HG03469 (cell line): Measurements from ENCODE around the gene CEACAM18.
"Not testable (repeated sequence)": the region's sequence is repeated elsewhere in the genome, so short reads cannot be mapped to it uniquely, and the experiment has no call there.

ENCODE experiments used
- ATAC-seq: cut with Tn5 transposase; IDR thresholded peaks from one replicate; pipeline ENCODE4 v1.9.1; 2021; ENCODE audit warnings: mild to moderate bottlenecking, moderate library complexity, moderate number of reproducible peaks; ENCODE audit not compliant: unreplicated experiment

Gene CEACAM18

DNA sequence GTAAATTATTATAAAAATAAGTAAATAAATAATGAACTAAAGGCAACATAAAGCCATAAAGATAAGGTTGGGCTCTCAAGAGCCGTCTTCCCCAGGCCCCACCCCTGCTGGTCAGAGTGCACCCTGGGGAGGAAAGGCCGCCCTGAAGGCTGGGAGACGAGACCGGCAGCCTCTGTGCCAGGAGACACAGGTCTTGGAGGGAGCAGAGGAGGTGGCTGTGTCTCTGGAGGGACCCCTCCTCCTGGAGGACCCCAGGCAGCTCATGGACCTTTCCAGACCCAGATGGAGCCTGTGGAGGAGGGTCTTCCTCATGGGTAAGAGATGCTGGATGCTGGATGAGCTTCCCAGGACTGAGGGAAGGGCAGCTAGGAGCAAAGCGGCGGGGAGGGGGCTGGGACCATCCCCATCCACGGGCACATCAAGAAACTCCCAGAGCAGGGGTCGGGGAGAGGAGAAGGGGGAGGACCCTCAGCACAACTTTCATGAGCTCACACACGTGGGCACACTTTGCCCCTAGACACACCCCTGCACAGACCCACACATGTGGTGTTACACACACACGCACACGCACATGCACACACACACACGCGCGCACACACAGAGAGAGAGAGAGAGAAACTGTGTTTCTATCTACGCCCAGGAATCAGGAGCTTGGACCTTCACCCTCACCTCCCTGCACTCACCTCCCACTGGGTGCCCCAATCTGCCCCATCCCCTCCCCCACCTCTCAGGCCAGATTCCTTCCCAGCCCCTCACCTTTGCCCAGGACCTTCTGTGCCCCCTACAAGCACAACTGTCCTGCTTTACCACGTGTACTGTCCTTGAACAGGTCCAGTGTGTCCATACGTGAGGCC is at the start of gene CEACAM18:
TSS of gene CEACAM18 (plus strand) at position 159 of the 854 bp plus-strand sequence.
- no peak for ATAC-seq

DNA sequence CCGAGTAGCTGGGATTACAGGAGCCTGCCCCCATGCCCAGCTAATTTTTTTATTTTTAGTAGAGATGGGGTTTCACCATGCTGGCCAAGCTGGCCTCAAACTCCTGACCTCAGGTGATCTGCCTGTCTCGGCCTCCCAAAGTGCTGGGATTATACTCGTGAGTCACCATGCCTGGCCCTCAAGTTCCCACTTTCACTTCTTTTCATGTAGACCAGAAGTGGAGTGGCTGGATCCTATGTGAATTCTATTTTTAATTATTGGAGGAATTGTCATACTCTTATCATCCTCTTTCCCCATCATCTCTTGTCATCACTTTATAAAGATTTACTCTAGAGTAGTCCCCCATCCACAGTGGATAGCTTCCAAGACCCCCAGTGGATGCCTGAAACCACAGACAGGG is 48.1 kb upstream of the CEACAM18 start:
- ATAC-seq, result no peak

DNA sequence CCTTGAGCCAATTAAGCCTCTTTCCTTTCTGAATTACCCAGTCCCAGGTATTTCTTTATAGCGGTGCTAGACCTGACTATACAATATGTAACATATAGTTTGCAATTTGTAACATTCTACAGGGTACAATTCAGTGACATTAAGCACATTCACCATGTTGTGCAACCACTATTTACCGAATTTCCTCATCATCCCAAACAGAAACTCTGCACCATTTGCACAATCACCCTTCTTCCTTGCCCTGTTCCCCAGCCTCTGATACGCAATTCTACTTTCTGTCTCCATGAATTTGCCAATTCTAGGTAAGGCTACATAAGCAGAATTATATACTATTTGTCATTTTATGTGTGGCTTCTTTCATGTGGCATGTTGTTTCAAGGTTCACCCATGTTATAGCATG is 47.2 kb upstream of the CEACAM18 start:
- no peak for ATAC-seq

DNA sequence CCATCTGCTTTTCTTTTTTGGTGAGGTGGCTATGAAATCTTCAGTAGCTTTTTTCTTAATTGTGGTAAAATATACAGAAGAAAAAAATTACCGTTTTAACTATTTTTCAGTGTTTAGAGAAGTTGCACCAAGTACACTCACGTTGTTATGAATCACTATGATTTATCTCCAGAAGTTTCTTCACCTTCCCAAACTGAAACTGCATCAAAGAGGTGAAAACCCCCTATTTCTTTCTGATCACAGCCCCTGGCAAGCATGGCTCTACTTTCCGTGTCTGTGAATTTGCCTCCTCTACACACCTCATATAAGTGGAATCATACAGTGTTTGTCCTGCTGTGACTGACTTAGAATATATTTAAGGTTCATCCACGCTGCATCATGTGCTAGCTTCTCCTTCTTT is 45.3 kb upstream of the CEACAM18 start:
- no peak for ATAC-seq

DNA sequence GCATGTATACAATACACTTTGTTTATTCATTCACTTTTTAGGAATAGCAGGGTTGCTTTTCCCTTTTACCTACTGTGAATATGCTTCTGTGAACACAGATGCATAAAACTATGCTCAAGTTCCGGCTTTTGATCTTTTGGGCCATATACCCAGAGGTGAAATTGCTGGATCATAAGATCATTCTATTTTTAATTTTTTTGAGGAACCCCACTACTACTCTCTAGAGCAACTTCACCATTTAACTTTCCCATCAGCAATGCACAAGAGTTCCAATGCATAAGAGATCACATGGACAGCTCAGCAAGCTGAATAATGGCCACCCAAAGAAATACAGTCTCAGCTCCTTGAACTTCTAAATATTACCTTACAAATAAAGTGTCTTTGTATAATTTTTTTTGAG is 43.9 kb upstream of the CEACAM18 start:
- ATAC-seq, result no peak

DNA sequence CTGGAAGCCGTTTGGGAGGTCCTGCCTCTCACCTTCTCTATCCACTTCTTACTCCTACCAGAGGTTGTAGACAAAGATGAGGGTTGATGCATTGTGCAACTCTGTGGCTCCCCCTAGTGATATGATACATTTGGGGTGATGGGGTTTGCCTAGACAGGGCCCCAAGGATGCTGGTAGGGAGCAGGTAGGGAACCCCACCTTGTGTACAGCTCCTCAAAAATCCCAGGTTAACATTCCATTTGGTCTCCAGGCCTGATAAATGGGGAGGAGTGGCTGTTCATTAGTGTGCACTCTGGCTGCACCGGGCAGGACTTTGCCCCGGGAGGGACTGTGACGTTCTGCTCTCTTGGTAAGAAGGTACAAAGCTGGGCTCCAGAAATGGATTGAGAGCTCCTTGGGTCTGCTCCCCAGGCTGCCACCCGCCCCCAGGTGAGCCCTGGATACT is 39.3 kb upstream of the CEACAM18 start:
- no peak for ATAC-seq

DNA sequence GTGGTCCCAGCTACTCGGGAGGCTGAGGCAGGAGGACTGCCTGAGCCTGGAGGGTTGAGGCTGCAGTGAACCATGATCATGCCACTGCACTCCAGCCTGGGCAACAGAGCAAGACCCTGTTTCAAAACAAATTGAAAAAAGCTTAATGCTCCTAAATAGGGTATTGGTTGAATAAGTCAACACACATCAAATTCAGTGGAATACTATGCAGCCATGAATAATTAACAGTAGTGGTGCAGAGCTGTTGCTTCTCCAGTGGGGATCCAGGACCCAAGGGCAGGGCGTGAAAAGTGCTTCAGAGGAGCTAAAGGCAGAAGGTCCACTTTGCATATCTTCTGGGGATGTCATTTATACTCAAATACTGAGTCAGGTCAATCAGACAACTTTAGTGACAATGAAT is 38.3 kb upstream of the CEACAM18 start:
- no peak for ATAC-seq

DNA sequence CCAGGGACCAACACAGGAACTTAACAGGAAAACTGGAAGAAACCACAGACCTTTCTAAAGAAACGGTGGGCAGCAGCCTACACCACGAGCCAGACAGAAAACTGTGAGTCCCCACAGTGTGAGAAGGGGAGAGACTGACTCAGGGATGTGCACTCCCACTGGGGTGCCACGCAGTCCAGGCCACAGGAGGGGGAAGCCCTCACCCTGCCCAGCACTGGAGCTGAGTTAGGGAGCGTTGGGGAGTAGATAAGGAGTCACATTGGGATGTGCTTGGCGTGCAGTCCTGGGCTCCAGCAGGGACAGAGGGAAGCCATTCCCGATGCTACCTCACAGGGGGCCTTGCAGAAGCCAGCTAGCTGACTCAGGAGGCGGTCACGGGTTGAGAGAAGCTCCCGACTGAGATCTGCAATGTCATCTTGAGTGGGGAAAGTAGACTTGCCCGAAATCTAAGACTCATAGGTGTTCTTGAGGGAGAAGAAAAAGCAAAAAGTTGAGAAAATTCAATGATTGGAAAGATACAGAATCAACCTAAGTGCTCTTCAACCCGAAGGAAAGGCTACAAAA is 37.4 kb upstream of the CEACAM18 start:
- ATAC-seq, result no peak

DNA sequence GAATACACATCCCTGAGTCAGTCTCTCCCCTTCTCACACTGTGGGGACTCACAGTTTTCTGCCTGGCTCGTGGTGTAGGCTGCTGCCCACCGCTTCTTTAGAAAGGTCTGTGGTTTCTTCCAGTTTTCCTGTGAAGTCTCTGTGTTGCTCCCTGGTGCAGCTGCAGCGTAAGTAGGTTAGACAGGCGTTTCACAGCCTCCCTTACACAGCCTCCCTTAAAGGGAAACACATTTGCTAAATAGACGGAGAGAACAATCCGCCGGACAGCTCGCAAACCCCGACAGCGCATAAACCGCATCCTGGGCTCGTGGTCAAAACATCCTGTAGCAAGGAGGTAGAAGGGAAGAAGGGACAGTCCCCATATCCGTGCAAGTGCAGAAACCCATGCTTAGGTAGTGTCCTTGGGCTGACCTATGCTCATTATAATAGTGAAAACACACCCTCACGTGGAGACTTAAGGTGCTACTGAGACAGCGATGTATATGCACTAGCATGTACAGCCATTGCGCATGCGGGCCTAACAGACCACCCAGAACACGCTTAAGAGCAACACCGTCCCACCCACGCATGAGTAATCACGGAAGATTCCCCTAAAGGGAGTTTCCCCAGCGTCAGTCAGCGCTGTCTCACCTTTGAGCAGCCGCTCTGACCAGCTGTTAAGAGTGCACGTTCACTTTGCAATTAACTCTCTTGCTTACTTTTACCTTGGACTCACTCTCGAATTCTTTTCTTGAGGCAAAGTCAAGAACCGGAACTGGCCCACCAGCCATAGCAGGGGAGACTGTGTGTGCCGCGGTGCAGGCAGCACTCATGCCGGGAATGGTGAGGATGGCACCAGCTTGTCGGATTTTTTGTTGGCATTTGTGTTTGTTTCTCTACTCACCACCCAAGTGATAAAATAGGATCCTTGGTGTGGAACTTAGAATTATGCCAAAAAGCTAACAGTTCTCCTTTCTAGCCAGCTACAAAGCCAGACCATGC is 36.6 kb upstream of the CEACAM18 start:
- ATAC-seq, result peak; percentile 76

DNA sequence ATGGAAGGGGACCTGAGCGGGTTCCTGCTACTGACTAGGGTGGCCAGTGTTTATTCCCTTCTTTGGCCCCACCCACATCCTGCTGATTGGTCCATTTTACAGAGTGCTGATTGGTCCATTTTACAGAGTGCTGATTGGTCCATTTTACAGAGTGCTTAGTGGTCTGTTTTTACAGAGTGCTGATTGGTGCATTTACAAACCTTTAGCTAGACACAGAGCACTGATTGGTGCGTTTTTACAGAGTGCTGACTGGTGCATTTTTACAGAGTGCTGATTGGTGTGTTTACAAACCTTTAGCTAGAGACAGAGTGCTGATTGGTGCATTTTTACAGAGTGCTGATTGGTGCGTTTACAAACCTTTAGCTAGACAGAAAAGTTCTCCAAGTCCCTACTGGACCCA is 30.8 kb upstream of the CEACAM18 start:
- ATAC-seq, result not testable (repeated sequence)

DNA sequence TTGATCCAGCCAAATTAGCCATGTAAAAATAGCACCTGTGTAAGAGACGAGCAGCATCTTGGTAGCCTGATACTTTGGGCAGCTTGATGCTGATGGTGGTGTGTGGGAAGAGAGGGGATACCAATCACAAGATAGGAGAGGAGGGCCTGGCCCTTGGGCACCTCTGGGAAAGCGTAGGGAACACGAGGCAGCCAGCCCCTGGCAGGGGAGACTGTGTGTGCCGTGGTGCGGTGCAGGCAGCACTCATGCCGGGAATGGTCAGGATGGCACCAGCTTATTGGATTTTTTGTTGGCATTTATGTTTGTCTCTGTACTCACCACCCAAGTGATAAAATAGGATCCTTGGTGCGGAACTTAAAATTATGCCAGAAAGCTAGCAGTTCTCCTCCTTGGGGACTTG is 30.3 kb upstream of the CEACAM18 start:
- no peak for ATAC-seq

DNA sequence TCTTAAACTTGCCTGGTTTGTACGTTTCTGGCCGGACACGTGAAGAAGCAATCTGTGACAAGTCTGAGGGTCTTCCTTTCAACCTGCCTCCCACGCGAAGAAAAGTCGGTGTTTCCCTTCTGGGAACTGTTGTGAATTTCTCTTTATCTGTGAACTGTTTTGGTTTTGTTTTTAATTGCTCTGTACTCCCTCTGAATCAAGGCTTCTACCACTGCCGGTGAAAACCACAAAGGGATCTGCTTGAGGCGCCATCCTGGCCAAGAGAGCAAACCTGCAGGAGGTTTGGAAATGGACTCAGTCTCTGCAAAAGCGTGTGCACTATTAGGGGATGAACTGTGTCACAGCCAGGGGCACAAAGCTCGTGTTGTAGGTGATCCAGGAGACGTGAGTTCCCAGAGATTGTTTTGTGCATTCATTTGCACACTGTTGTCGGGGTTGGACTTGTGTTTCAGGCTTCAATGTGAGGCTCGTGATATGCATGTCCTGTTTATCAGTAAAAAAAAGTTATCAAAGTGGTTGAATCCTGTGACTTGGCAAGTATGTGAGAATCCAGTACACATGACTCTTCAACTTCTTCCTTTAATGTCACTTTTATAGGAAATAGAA is 29.8 kb upstream of the CEACAM18 start:
- ATAC-seq, result no peak

DNA sequence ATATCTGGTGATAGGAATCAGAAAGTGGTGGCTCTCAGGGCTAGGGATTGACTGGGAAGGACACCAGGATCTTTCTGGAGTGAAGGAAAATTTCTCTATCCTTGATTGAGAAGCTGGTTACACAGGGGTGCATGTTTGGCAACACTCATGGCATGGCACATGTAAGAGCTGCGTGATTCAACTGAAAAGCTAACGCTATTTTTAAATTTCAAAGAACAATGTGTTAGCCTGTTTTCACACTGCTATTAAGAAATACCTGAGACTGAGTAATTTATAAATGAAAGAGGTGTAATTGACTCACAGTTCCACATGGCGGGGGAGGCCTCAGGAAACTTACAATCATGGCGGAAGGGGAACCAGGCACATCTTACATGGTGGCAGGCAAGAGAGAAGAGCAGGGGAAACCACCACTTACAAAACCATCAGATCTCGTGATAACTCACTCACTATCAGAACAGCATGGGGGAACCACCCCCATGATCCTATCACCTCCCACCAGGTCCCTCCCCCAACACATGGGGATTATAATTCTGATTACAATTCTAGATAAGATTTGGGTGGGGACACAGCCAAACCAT is 27.5 kb upstream of the CEACAM18 start:
- ATAC-seq, result no peak

DNA sequence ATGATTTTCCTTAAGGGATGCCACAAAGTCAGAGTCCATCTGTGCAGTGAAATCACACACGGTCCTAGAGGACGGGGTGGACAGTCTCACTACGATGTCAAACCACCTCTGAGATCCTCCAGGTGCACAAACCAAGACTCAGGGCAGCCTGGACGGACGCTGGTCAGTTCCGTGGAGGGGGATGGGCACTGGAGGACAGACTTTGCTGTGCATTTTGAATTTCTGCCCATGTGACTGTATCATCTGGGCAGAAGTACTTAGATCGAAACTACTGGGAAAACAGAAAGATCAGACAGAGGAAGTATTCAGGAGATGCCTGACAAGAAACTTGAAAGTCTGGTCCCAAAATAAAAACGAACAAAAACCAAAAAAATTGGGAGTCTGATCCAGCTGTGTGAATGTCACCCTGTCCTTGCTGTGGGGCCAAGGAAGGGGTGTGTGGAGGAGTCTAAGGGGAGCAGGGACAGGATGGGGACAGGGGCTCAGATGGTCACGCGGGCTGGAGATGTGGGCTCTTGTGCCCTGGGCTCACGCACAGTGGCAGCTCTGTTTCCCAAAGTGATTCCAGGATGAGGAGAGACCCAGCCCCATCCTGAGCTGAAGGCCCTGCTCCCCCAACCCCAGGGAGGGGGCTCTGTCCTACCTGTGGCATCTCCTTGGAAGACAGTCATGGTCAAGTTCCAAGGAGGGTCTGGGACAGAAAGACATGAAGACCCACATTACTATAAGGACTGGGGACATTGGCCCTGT is 21.6 kb upstream of the CEACAM18 start:
- ATAC-seq, result no peak

DNA sequence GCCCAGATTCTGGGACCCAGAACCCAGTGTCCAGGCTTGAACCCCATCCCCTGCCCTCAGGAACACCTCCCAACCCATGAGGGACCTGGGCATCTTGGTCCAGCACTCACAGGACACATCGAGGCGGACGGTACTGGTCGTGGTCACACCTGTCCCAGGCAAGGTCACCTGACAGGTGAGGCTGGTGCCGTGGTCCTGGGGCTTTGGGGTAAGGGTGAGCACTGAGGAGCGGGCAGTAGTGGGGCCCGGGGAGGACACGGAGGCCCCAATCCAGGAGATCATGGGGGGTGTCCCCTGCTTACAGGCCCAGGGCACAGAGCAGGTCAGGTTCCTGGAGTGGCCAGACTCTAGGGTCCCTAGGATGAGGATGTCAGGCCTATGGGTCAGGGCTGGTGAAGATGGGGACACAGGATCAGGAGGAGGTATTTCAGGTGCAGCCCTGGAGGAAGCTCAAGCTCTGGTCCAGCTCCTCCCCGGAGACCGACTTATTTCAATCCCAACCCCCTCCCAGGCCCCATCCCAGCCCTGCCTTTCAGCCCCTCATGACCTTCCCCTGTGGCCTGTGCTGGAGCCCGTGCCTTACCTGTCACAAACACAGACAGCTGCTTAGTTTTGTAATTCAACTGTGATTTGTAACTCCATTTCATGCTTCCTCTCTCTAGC is 20.9 kb upstream of the CEACAM18 start:
- no peak for ATAC-seq

DNA sequence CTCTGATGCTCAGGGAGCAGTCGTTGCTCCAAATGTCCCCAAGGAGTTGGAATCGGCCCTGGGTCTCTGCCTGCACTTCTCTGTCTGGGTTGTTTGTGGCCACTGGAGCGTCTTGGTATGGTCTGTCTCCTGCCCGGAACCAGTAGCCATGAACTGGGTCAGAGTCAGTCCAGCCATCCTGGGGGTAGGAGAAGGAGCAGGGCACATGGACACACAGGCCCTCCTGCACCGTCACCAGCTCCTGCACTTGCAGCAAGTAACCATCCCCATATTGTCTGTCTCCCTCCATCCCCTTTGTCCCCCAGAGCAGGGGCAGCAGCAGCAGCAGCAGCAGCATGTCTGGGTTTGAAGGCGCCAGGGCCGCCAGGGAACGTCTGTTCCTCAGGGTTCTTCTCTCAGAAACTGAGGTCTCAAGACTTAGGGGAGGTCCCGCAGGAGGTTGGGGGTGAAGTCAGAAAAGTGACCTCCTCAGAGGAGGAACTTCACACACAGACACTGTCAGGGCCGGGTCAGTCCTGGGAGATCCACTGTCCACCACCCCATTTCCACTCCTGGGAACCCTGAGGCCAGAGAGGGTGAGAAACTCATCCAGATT is 20.2 kb upstream of the CEACAM18 start, which contains the start of gene SIGLEC8:
TSS of gene SIGLEC8 (minus strand) at position 404 of the 595 bp plus-strand sequence. CDS start at position 337, 67 bp downstream.
- ATAC-seq, result no peak

DNA sequence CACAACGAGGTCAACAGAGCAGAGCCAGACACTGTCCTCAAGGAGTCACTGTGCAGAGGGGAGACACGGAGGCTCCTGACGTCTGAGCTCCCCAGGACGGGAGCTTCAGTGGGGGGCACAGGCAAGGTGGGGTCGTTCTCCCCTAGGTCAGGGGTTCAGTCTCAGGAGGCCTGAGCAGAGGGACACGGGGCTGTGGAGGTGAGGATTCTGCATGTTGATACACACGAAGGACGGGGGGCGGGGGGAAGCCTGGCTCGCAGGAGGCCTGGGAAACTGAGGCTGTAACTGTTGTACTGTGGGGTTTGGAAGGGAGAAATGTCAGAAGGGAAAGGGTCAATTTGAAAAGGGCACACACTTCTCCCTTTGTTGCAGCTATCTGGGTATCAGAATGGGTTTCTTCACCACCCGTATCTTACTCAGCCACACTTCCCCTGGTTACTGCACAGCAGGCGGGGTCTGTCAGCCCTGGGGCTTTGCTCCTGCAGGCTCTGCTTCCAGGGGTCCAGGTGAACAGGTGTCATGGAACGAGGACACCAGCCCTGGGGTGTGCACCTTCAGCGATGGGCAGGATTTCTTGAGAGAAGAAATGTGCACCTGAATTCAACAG is 19.3 kb upstream of the CEACAM18 start:
- no peak for ATAC-seq
